Measurements from ENCODE around the gene LRRC73.

LRRC73 gene

GRCh38 chr6:43496370-43497128, 13.6 kb downstream of the LRRC73 start:
- DNase-seq (ENCODE audit: extremely low read depth, low read depth), result no peak
- peak; percentile 70 for TF ChIP-seq CTCF (IDR thresholded peaks at IDR 0.05; ENCODE audit: low read depth, low read length, missing control alignments)
- 0 out of 2 replicates have a peak overlapping the region, but pooled peaks have one; percentile 2 for H3K4me3 ChIP-seq (replicated peaks; ENCODE audit: low read depth, low read length)

DNA sequence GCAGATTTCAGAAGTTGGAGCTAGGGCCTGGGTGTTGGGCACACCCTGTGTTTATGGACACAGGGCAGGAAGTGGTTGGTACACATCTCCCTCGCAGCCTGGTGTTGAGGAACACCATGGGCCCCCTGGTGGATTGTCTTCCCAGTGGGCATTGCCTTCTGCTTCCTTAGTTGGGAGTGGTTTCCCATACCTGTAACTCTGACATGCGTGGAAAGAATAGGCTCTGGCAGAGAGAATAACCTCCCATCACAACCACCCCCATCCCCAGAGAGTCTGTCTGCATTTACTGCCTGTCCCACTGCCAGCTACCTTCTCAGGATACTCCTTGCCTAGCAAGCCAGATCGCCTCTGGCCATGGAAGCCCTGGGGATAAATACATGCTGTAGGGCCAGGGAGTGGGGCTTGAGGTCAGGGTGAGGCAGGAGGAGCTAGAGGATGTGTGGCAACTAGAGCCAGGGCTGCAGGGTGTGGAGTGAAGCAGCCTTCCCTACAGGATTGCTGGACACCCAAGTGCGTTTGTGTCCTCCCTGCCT, 14.7 kb downstream of the LRRC73 start:
- TF ChIP-seq CTCF (IDR thresholded peaks at IDR 0.05; ENCODE audit: low read depth, low read length, missing control alignments), result peak; percentile 24
- no peak overlapping the region for H3K4me3 ChIP-seq (replicated peaks; ENCODE audit: low read depth, low read length)
- no peak for DNase-seq (ENCODE audit: extremely low read depth, low read depth)

- H3K4me3 ChIP-seq (replicated peaks; ENCODE audit: low read depth, low read length), result no peak overlapping the region
- TF ChIP-seq CTCF (IDR thresholded peaks at IDR 0.05; ENCODE audit: low read depth, low read length, missing control alignments), result no peak
- no peak for DNase-seq (ENCODE audit: extremely low read depth, low read depth)
Measured at GRCh38 chr6:43494766-43495165, 15.4 kb downstream of the LRRC73 start.

DNA sequence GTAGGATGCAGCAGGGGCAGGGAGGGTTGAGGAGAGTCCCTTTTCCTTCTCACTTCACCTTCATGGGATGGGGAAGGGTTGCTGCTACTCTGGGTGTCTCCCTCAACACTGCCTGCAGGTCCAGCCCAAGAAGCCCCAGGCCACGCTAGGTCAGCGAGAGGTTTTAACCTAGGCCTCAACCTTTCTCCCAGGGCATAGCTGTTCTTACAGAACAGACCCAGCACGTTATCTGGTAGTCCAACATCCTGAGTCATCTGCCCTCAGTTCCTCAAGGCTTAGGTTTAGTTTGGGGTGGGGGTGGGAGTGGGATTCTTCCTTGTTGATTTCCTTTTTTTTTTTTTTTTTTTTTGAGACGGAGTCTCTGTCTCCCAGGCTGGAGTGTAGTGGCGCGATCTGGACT, 15.8 kb downstream of the LRRC73 start:
- DNase-seq (ENCODE audit: extremely low read depth, low read depth), result no peak
- TF ChIP-seq CTCF (IDR thresholded peaks at IDR 0.05; ENCODE audit: low read depth, low read length, missing control alignments), result no peak
- H3K4me3 ChIP-seq (replicated peaks; ENCODE audit: low read depth, low read length), result no peak overlapping the region

DNA sequence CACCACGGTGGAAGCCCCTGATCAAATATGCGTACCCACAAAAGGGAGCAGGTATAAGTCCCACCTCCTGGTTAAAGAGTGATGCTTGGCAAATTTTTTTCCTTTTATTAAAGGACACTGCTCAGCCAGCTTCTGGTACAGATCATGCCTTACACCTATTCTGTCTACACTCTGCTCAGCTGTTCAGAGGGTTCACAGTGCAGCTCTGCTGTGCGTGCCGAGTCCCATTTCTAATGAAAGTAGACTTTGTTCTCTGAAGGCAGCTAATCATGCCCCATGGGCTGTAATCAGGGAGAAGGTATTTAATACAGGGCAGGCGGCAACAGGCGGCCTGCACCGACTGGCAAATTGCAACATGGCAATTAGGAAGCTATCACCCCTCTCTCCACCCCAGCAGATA, 16.3 kb downstream of the LRRC73 start:
- H3K4me3 ChIP-seq (replicated peaks; ENCODE audit: low read depth, low read length), result no peak overlapping the region
- no peak for DNase-seq (ENCODE audit: extremely low read depth, low read depth)
- TF ChIP-seq CTCF (IDR thresholded peaks at IDR 0.05; ENCODE audit: low read depth, low read length, missing control alignments), result no peak

DNA sequence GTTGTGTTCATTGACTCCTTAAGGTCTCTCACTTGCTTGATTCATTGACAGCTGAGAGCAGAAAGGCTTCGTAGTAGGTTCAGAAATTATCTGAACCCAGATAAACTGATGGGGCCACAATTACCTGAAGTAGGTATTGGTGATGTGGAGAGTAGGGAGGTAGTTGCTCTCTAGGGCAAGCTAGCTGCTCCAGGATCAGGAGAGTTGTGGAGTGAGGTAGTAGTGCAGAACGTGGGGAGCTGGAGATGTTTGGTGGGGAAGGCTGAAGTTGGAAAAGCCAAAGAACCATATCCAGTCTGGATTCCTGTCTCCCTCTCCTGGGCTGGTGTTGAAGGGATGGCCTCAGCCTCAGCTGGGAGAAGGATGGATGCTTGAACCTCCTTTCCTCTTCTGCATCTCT, 16.9 kb downstream of the LRRC73 start:
- no peak for TF ChIP-seq CTCF (IDR thresholded peaks at IDR 0.05; ENCODE audit: low read depth, low read length, missing control alignments)
- no peak overlapping the region for H3K4me3 ChIP-seq (replicated peaks; ENCODE audit: low read depth, low read length)
- no peak for DNase-seq (ENCODE audit: extremely low read depth, low read depth)
